ENCODE data around the gene CBFB.
A peak's percentile ranks its signal among the peaks of the same experiment; 100 is the strongest.

Gene CBFB

DNA sequence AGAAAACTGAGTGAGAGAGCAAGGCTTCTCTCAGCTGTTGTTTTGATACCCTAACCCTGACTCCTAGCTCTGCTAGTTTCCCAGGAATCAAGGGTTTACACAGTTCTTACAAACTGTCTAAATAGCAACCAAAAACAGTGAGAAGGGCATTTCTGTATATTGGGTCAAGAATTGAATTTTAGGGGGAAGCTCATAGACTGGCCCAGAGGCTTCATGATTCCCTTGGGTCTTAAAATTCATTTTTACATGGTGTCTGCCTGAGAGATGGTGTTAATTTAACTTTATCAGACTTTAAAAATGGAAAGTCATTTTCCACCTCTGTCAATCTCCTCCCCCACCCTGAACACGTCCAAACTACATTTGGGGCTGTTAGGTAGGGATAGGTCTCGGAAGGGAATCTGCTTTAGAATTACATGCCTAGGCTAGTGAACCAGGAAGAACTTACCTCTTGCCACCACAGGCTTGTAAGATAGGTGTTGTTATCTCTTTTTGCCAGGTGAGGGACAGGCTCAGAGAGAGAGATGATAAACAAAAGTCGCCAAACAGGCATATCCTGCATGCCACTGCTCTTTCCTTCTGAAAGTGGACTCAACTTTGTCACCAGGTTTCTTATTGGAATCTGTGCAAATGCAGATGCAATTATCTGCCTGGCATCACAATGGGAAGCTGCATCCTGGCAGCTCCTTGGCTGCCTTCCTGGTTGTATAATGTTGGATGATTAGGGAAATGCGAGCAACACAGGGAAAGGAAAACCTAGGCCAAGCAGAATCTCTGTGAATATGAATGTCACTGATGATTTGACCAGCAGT lies 83.8 kb downstream of the CBFB start:
- no peak overlapping the region for H3K4me3 ChIP-seq (replicated peaks; ENCODE audit: insufficient read depth, low read length)
- H3K27me3 ChIP-seq (ENCODE audit: insufficient read depth, poor library complexity, severe bottlenecking): no peaks in the 10 kb centered on the region
- H3K27ac ChIP-seq (replicated peaks): no peak overlapping the region
- DNase-seq (ENCODE audit: low read depth in 1 of 2, low spot score in 1 of 2): no peak
- TF ChIP-seq, protein P1, sequence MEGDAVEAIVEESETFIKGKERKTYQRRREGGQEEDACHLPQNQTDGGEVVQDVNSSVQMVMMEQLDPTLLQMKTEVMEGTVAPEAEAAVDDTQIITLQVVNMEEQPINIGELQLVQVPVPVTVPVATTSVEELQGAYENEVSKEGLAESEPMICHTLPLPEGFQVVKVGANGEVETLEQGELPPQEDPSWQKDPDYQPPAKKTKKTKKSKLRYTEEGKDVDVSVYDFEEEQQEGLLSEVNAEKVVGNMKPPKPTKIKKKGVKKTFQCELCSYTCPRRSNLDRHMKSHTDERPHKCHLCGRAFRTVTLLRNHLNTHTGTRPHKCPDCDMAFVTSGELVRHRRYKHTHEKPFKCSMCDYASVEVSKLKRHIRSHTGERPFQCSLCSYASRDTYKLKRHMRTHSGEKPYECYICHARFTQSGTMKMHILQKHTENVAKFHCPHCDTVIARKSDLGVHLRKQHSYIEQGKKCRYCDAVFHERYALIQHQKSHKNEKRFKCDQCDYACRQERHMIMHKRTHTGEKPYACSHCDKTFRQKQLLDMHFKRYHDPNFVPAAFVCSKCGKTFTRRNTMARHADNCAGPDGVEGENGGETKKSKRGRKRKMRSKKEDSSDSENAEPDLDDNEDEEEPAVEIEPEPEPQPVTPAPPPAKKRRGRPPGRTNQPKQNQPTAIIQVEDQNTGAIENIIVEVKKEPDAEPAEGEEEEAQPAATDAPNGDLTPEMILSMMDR (IDR thresholded peaks at IDR 0.05; ENCODE audit: insufficient read depth, low read length): no peak
- TF ChIP-seq POLR2AphosphoS5 (IDR thresholded peaks at IDR 0.05; ENCODE audit: low read depth) (no peak), SPI1 (IDR thresholded peaks at IDR 0.05; ENCODE audit: borderline replicate concordance, low read depth) (no peak), GABPA (IDR thresholded peaks at IDR 0.05; ENCODE audit: low read depth) (no peak)
- TF ChIP-seq, protein P2, sequence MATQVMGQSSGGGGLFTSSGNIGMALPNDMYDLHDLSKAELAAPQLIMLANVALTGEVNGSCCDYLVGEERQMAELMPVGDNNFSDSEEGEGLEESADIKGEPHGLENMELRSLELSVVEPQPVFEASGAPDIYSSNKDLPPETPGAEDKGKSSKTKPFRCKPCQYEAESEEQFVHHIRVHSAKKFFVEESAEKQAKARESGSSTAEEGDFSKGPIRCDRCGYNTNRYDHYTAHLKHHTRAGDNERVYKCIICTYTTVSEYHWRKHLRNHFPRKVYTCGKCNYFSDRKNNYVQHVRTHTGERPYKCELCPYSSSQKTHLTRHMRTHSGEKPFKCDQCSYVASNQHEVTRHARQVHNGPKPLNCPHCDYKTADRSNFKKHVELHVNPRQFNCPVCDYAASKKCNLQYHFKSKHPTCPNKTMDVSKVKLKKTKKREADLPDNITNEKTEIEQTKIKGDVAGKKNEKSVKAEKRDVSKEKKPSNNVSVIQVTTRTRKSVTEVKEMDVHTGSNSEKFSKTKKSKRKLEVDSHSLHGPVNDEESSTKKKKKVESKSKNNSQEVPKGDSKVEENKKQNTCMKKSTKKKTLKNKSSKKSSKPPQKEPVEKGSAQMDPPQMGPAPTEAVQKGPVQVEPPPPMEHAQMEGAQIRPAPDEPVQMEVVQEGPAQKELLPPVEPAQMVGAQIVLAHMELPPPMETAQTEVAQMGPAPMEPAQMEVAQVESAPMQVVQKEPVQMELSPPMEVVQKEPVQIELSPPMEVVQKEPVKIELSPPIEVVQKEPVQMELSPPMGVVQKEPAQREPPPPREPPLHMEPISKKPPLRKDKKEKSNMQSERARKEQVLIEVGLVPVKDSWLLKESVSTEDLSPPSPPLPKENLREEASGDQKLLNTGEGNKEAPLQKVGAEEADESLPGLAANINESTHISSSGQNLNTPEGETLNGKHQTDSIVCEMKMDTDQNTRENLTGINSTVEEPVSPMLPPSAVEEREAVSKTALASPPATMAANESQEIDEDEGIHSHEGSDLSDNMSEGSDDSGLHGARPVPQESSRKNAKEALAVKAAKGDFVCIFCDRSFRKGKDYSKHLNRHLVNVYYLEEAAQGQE (IDR thresholded peaks at IDR 0.05; ENCODE audit: insufficient replicate concordance, low read depth): no peak

GRCh38 chr16:67114793-67115192 lies 85.8 kb downstream of the CBFB start:
- DNase-seq (ENCODE audit: low read depth in 1 of 2, low spot score in 1 of 2): no peak
- H3K27me3 ChIP-seq (ENCODE audit: insufficient read depth, poor library complexity, severe bottlenecking): no peaks in the 10 kb centered on the region
- H3K4me3 ChIP-seq (replicated peaks; ENCODE audit: insufficient read depth, low read length): no peak overlapping the region
- TF ChIP-seq GABPA (IDR thresholded peaks at IDR 0.05; ENCODE audit: low read depth) (no peak), POLR2AphosphoS5 (IDR thresholded peaks at IDR 0.05; ENCODE audit: low read depth) (no peak), SPI1 (IDR thresholded peaks at IDR 0.05; ENCODE audit: borderline replicate concordance, low read depth) (no peak)
- H3K27ac ChIP-seq (replicated peaks): no peak overlapping the region

- Histone ChIP-seq H3K27ac (replicated peaks) (no peak overlapping the region), H3K27me3 (ENCODE audit: insufficient read depth, poor library complexity, severe bottlenecking) (no peaks in the 10 kb centered on the region), H3K4me3 (replicated peaks; ENCODE audit: insufficient read depth, low read length) (no peak overlapping the region)
- DNase-seq (ENCODE audit: low read depth in 1 of 2, low spot score in 1 of 2): no peak
- TF ChIP-seq, protein P1 (IDR thresholded peaks at IDR 0.05; ENCODE audit: insufficient read depth, low read length): no peak
These were observed 86.7 kb downstream of the CBFB start for GRCh38 chr16:67115639-67116038.

GRCh38 chr16:67116388-67117311 lies 87.7 kb downstream of the CBFB start:
- Histone ChIP-seq H3K27me3 (ENCODE audit: insufficient read depth, poor library complexity, severe bottlenecking) (no peaks in the 10 kb centered on the region), H3K27ac (replicated peaks) (peak overlapping the region; percentile 50)
- peak; percentile 44 to 68 for DNase-seq (ENCODE audit: low read depth in 1 of 2, low spot score in 1 of 2)

More at GRCh38 chr16:67116388-67117311, 87.7 kb downstream of the CBFB start:
- TF ChIP-seq SPI1 (IDR thresholded peaks at IDR 0.05; ENCODE audit: borderline replicate concordance, low read depth): no peak
- TF ChIP-seq POLR2AphosphoS5 (IDR thresholded peaks at IDR 0.05; ENCODE audit: low read depth): no peak
- TF ChIP-seq, protein P2 (IDR thresholded peaks at IDR 0.05; ENCODE audit: insufficient replicate concordance, low read depth): no peak
- TF ChIP-seq GABPA (IDR thresholded peaks at IDR 0.05; ENCODE audit: low read depth): no peak
- TF ChIP-seq, protein P1 (IDR thresholded peaks at IDR 0.05; ENCODE audit: insufficient read depth, low read length): no peak
- no peak overlapping the region for H3K4me3 ChIP-seq (replicated peaks; ENCODE audit: insufficient read depth, low read length)

Data from HL-60 (cell line).